ENCODE data around the gene TMEM171.

TMEM171 gene, protein sequence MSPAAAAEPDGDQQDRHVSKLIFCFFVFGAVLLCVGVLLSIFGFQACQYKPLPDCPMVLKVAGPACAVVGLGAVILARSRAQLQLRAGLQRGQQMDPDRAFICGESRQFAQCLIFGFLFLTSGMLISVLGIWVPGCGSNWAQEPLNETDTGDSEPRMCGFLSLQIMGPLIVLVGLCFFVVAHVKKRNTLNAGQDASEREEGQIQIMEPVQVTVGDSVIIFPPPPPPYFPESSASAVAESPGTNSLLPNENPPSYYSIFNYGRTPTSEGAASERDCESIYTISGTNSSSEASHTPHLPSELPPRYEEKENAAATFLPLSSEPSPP

GRCh38 chr5:73120222-73121118 is at the start of gene TMEM171:
Gene TMEM171, plus strand, starts transcription at chr5:73120575. Its CDS starts 2,799 bp downstream, at chr5:73123374.
- intact Hi-C loops (cut with DNase I): no loop called here

GRCh38 chr5:73081093-73081492 is 39.3 kb upstream of the TMEM171 start:
- intact Hi-C loops (cut with DNase I): loop anchor here (5.0 to 10.0 kb wide), 2 partner anchors 121 to 126 kb away; partner anchors contain the start of gene FCHO2
- no peak for DNase-seq

More at GRCh38 chr5:73120222-73121118, at the start of gene TMEM171:
- peak in 39 of 42 donors; percentile 13 to 80 (median 42) for DNase-seq

DNA sequence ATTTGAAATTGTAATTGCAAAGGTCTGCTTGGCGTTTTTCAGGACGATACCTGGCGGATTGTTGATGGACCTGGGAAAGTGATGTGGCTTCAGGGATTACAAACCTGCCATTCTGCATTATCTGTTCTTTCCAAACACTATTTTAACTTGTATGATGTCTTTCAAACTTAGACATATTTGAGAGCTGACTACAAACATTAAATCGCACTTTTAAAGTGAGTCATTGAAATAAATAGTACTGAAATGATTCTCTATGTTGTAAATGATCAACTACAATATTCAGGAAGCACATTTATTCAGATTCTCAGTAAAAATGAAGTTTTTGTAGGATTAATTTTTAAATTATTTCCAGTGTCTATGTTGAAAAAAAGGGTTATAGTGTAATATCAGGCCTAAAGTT is 32.3 kb upstream of the TMEM171 start:
- intact Hi-C loops (cut with DNase I): loop anchor here (10.0 kb wide), 1 partner anchor 133 kb away; the partner anchor contains the start of gene FCHO2
- DNase-seq: no peak

- intact Hi-C loops (cut with DNase I): no loop called here
- peak in 41 of 42 donors; percentile 11 to 84 (median 51) for DNase-seq
Measured at GRCh38 chr5:73093943-73094342, 26.4 kb upstream of the TMEM171 start.

- intact Hi-C loops (cut with DNase I): no loop called here
- DNase-seq: no peak
Measured at GRCh38 chr5:73094415-73094814, 26.0 kb upstream of the TMEM171 start.

- intact Hi-C loops (cut with DNase I): no loop called here
- no peak for DNase-seq
Measured at GRCh38 chr5:73095564-73096238, 24.7 kb upstream of the TMEM171 start.

DNA sequence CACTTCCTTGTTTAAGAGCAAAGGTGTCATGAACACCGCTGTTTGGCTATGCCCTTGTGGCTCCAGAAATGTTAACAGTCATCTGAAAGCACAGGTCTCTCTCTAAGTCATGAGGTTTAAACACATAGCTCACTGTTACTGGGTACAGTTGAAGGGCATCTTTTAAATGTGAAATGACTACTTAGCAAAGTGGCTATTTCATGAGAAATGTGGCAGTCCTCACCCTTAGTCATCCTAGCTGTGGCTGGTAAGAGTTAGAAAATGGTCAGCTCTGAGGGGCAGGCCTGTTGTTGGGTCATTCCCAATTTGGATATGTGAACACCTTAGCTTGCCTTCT is 24.2 kb upstream of the TMEM171 start:
- DNase-seq: no peak
- intact Hi-C loops (cut with DNase I): no loop called here

- DNase-seq: no peak
- intact Hi-C loops (cut with DNase I): no loop called here
Measured at GRCh38 chr5:73097740-73098139, 22.6 kb upstream of the TMEM171 start.

DNA sequence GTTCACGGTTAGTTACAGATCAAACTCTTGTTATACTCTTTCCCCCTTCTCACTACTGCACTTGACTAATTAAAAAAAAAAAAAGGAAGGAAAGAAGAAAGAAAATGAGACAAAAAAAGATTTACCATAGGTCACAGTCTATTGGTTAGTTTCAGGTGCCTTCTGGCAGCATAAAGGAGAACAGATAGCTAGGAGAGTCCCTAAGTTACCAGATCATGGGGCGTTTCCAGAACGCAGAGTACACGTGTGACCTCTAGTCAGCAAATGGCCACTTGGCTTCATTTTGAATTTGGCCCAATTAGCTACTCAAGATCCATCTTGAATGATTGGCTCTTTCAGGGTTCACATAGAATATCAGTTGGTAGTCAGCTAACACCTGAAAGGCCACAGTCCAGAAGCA is 20.3 kb upstream of the TMEM171 start:
- DNase-seq: no peak
- intact Hi-C loops (cut with DNase I): no loop called here

GRCh38 chr5:73103870-73104299 is 16.5 kb upstream of the TMEM171 start:
- DNase-seq: no peak
- intact Hi-C loops (cut with DNase I): no loop called here

- intact Hi-C loops (cut with DNase I): no loop called here
- DNase-seq: no peak
Measured at GRCh38 chr5:73104326-73104725, 16.0 kb upstream of the TMEM171 start.

DNA sequence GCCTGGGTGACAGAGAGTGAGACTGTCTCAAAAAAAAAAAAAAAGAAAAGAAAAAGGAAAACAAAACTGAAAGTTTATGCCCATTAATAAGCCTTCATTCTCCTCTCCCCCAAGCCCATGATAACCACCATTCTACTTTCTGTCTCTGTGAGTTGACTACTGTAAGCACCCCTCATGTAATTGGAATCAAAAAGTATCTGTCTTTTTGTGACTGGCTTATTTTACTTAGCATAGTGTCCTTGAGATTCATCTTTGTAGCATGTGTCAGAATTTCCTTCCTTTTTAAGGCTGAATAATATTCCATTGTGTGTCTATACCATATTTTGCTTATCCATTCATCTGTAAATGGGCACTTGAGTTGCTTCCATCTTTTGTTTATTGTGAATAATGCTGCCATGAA is 14.0 kb upstream of the TMEM171 start:
- intact Hi-C loops (cut with DNase I): no loop called here

GRCh38 chr5:73110190-73110589 is 10.2 kb upstream of the TMEM171 start:
- intact Hi-C loops (cut with DNase I): no loop called here
- no peak for DNase-seq

More for the DNA sequence above, 14.0 kb upstream of the TMEM171 start:
- no peak for DNase-seq

GRCh38 chr5:73111536-73111935 is 8.8 kb upstream of the TMEM171 start:
- DNase-seq: no peak
- intact Hi-C loops (cut with DNase I): no loop called here

DNA sequence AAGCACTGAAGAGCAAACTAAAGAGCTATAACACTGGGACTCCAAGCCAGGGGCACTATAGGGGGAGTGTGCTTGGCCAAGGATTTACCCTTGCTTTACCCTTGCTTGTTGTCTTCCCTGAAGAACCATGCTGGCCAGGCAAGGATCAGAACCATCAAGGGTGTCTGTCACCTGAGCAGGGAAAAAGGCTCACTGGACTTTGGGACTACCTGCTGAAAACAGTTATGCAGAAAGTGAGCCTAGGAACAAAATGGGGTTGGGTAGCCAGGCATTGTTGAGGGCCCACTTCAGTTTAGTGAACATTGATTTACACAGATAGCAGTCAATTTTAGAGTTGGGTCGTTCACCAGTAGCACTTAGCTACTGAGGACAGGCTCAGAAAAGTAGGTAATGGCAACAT is 8.0 kb upstream of the TMEM171 start:
- DNase-seq: peak in 1 of 42 donors; percentile 18
- intact Hi-C loops (cut with DNase I): no loop called here

DNA sequence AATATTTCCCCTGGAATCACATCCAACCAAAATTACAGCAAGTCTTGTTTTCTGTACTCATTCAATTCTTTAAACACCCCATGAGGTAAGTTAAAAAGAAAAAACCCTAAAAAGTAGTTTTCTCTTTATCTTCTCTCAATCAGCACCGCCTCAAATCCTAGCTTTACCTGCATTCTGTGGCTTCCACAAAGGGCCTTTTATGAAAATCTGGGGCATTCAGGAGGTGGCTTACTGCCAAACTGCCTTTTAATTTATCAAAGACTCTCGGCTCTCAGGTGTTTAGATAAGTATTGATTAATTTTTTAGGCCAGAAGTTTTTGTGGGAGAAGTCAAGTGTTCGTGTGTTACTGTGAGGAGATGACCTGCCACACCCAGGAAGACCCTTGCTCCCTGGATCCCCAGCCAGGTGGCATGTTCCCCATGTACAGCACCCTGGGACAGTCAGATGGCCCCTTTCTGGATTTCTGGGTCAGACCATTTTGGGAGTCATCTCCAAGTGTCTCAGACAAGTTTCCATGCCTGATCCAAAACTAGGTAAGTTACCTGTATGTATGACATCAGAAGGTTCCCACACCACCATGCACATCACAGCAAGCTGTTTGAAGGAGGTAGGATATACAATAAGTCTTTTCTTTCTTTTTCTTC is 6.2 kb upstream of the TMEM171 start:
- intact Hi-C loops (cut with DNase I): no loop called here
- peak in 1 of 42 donors; percentile 31 for DNase-seq

GRCh38 chr5:73115399-73116051 is 4.8 kb upstream of the TMEM171 start:
- intact Hi-C loops (cut with DNase I): no loop called here
- DNase-seq: peak in 1 of 42 donors; percentile 45

DNA sequence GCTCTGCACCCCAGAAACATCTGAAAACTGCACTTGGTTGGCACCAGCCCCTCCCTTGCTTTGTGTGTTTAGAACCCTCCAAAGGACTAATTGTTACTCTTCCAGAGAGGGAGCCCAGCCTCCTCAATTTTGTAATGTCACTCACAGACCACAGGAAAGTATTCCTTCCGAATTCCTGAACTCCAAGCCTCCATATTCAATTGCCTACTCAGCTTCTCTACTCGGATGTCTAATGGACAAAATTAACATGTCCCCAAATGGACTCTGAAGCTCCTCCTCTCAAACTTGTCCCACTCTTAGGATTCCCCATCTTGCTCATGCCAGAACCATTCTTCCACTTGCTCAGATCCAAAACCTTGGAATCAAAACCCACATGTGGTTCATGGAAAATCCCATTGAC is 3.9 kb upstream of the TMEM171 start:
- intact Hi-C loops (cut with DNase I): no loop called here
- DNase-seq: peak in 1 of 42 donors; percentile 43
